IMR-90 (cell line): ENCODE data around the gene FARS2. TPM values are rescaled to one million over a fixed set of nuclear protein-coding genes. Genes with fewer than 3 reads are reported as not detected.

ENCODE experiments used
- ATAC-seq: fragments of 200-7000 bp; cut with Tn5 transposase; 2 replicates; pipeline ENCODE4 v1.9.1; 2020; ENCODE audit warnings: low read depth, mild to moderate bottlenecking, moderate library complexity
- BruUV-seq: library from RNA; stranded (reverse); fragments of 400-500 nt; replicated peaks from 2 replicates; lab custom pipeline; 2021; lab: Mats Ljungman, UMichigan
- CTCF ChIA-PET: fragments of 300-600 bp; formaldehyde crosslinking; extraction: SDS; loops from one replicate; lab custom pipeline; 2021; ENCODE audit warnings: antibody characterized with exemption; lab: Yijun Ruan, JAX
- POLR2A ChIA-PET: fragments of 300-600 bp; sonication (Branson Sonifier 250); formaldehyde crosslinking; loops from one replicate; lab custom pipeline; 2022; ENCODE audit warnings: antibody characterized with exemption; ENCODE audit not compliant: unreplicated experiment; lab: Charles Lee
- DNase-seq: peaks from one replicate; pipeline ENCODE4 v3.0.0; 2013
- H2AFZ ChIP-seq: replicated peaks from 2 replicates; pipeline ENCODE3; 2013; ENCODE audit warnings: low read length, mild to moderate bottlenecking; ENCODE audit not compliant: poor library complexity
- H2AK5ac ChIP-seq: 2 replicates; pipeline ENCODE4 v1.6.1; 2013; ENCODE audit warnings: low read depth, low read length, inconsistent platforms
- H2AK9ac ChIP-seq: replicated peaks from 2 replicates; pipeline ENCODE3; 2013; ENCODE audit warnings: mild to moderate bottlenecking, low read depth, low read length, moderate library complexity; ENCODE audit not compliant: poor library complexity
- H2BK120ac ChIP-seq: 2 replicates; pipeline ENCODE4 v1.6.1; 2013; ENCODE audit warnings: low read depth, low read length, inconsistent platforms
- H2BK15ac ChIP-seq: 3 replicates; pipeline ENCODE4 v1.6.1; 2013; ENCODE audit warnings: low read depth, low read length, inconsistent platforms
- H2BK20ac ChIP-seq: 2 replicates; pipeline ENCODE4 v1.6.1; 2013; ENCODE audit warnings: low read depth, mild to moderate bottlenecking, inconsistent platforms, low read length, moderate library complexity
- H2BK5ac ChIP-seq: 2 replicates; pipeline ENCODE4 v1.6.1; 2013; ENCODE audit warnings: mild to moderate bottlenecking, low read depth, low read length, inconsistent platforms; ENCODE audit not compliant: poor library complexity, severe bottlenecking
- H3K14ac ChIP-seq: replicated peaks from 2 replicates; pipeline ENCODE4 v1.6.1; 2013; ENCODE audit warnings: low read depth, low read length, inconsistent platforms
- H3K18ac ChIP-seq: 2 replicates; pipeline ENCODE4 v1.6.1; 2013; ENCODE audit warnings: low read depth, low read length, control low read depth
- H3K23ac ChIP-seq: 2 replicates; pipeline ENCODE4 v1.6.1; 2013; ENCODE audit warnings: low read depth, low read length, inconsistent platforms
- H3K27ac ChIP-seq: 2 replicates; pipeline ENCODE4 v1.5.1; 2013; ENCODE audit warnings: mild to moderate bottlenecking, control low read depth, low read length; ENCODE audit not compliant: insufficient read depth
- H3K27me3 ChIP-seq: 2 replicates; pipeline ENCODE4 v1.6.1; 2013; ENCODE audit warnings: low read length; ENCODE audit not compliant: control insufficient read depth, insufficient read depth
- H3K36me3 ChIP-seq: 2 replicates; pipeline ENCODE4 v1.6.1; 2013; ENCODE audit warnings: low read length, mixed read lengths; ENCODE audit not compliant: control insufficient read depth, insufficient read depth
- H3K4ac ChIP-seq: 2 replicates; pipeline ENCODE4 v1.6.1; 2013; ENCODE audit warnings: low read depth, low read length, inconsistent platforms
- H3K4me1 ChIP-seq: 2 replicates; pipeline ENCODE4 v1.6.1; 2013; ENCODE audit warnings: low read length, mixed read lengths; ENCODE audit not compliant: control insufficient read depth, insufficient read depth
- H3K4me2 ChIP-seq: 2 replicates; pipeline ENCODE4 v1.6.1; 2013; ENCODE audit warnings: low read depth, mild to moderate bottlenecking, control low read depth, low read length, moderate library complexity
- H3K4me3 ChIP-seq: 2 replicates; pipeline ENCODE4 v1.5.1; 2013; ENCODE audit warnings: low read depth, mild to moderate bottlenecking, control low read depth, low read length, moderate library complexity; ENCODE audit not compliant: insufficient read depth
- H3K56ac ChIP-seq: 2 replicates; pipeline ENCODE4 v1.6.1; 2013; ENCODE audit warnings: low read length, inconsistent platforms; ENCODE audit not compliant: insufficient read depth; ENCODE audit errors: extremely low read depth
- H3K79me1 ChIP-seq, 2 experiments: 2 replicates each; pipeline ENCODE4 v1.6.1; 2013; ENCODE audit warnings: low read length in 2 of 2, inconsistent platforms in 1 of 2, low read depth in 1 of 2
- H3K9ac ChIP-seq: 2 replicates; pipeline ENCODE4 v1.6.1; 2013; ENCODE audit warnings: low read depth, low read length, control low read depth
- H3K9me1 ChIP-seq: 2 replicates; pipeline ENCODE4 v1.6.1; 2013; ENCODE audit warnings: low read length, inconsistent platforms; ENCODE audit not compliant: insufficient read depth
- H3K9me3 ChIP-seq: 2 replicates; pipeline ENCODE4 v1.6.1; 2013; ENCODE audit warnings: low read length; ENCODE audit not compliant: control insufficient read depth, insufficient read depth
- H4K20me1 ChIP-seq: 2 replicates; pipeline ENCODE4 v1.6.1; 2013; ENCODE audit warnings: low read length, inconsistent platforms; ENCODE audit not compliant: insufficient read depth
- H4K5ac ChIP-seq: 2 replicates; pipeline ENCODE4 v1.6.1; 2013; ENCODE audit warnings: mild to moderate bottlenecking, low read depth, low read length, control low read depth
- H4K8ac ChIP-seq, 2 experiments: 2 replicates each; pipeline ENCODE4 v1.6.1; 2013; ENCODE audit warnings: low read depth in 2 of 2, low read length in 2 of 2, control low read depth in 1 of 2, inconsistent platforms in 1 of 2
- H4K91ac ChIP-seq: 2 replicates; pipeline ENCODE4 v1.6.1; 2013; ENCODE audit warnings: low read depth, low read length, inconsistent platforms; ENCODE audit not compliant: insufficient read depth
- BHLHE40 ChIP-seq: fragments of 150-350 bp; IDR thresholded peaks from 2 replicates; pipeline ENCODE4 v1.6.1; 2016; ENCODE audit warnings: mild to moderate bottlenecking, low read depth, low read length
- CEBPB ChIP-seq: IDR thresholded peaks from 2 replicates; pipeline ENCODE4 v1.6.1; 2012; ENCODE audit warnings: low read depth, low read length, improper control_type of control experiment
- CHD1 ChIP-seq: IDR thresholded peaks from 2 replicates; pipeline ENCODE4 v1.6.1; 2012; ENCODE audit warnings: low read depth, low read length, improper control_type of control experiment
- CTCF ChIP-seq: conservative IDR thresholded peaks from 2 replicates; pipeline ENCODE4 v1.5.1; 2012; ENCODE audit warnings: mild to moderate bottlenecking, low read depth, low read length, improper control_type of control experiment
- ELK1 ChIP-seq: fragments of 150-350 bp; IDR thresholded peaks from 2 replicates; pipeline ENCODE4 v1.6.1; 2016; ENCODE audit warnings: low read depth, mild to moderate bottlenecking, low read length, moderate library complexity, borderline replicate concordance
- FOS ChIP-seq: fragments of 150-350 bp; IDR thresholded peaks from 2 replicates; pipeline ENCODE4 v1.6.1; 2016; ENCODE audit warnings: low read depth, low read length
- MAFK ChIP-seq: IDR thresholded peaks from 2 replicates; pipeline ENCODE4 v1.6.1; 2012; ENCODE audit warnings: low read depth, low read length, improper control_type of control experiment
- MAZ ChIP-seq: IDR thresholded peaks from 2 replicates; pipeline ENCODE4 v1.6.1; 2012; ENCODE audit warnings: low read depth, mild to moderate bottlenecking, low read length, improper control_type of control experiment, moderate library complexity, borderline replicate concordance
- MXI1 ChIP-seq: IDR thresholded peaks from 2 replicates; pipeline ENCODE4 v1.6.1; 2012; ENCODE audit warnings: low read depth, mild to moderate bottlenecking, low read length, moderate library complexity, borderline replicate concordance
- NFE2L2 ChIP-seq: fragments of 150-350 bp; IDR thresholded peaks from 2 replicates; pipeline ENCODE4 v1.6.1; 2016; ENCODE audit warnings: low read depth, mild to moderate bottlenecking, low read length
- POLR2A ChIP-seq: IDR thresholded peaks from 2 replicates; pipeline ENCODE4 v1.6.1; 2012; ENCODE audit warnings: mild to moderate bottlenecking, low read depth, low read length
- RAD21 ChIP-seq: IDR thresholded peaks from 2 replicates; pipeline ENCODE4 v1.6.1; 2012; ENCODE audit warnings: low read length, improper control_type of control experiment
- RCOR1 ChIP-seq: IDR thresholded peaks from 2 replicates; pipeline ENCODE4 v1.6.1; 2012; ENCODE audit warnings: mild to moderate bottlenecking, low read length, improper control_type of control experiment; ENCODE audit not compliant: insufficient replicate concordance
- RFX5 ChIP-seq: IDR thresholded peaks from 2 replicates; pipeline ENCODE4 v1.8.0; 2012; ENCODE audit warnings: low read depth, mild to moderate bottlenecking, low read length, moderate library complexity
- SMC3 ChIP-seq: fragments of 150-350 bp; IDR thresholded peaks from 2 replicates; pipeline ENCODE4 v1.6.1; 2016; ENCODE audit warnings: low read depth, mild to moderate bottlenecking, antibody characterized with exemption, low read length, moderate library complexity
- USF2 ChIP-seq: fragments of 150-350 bp; IDR thresholded peaks from 2 replicates; pipeline ENCODE4 v1.6.1; 2017; ENCODE audit warnings: mild to moderate bottlenecking, antibody characterized with exemption, low read length, low read depth
- WGBS, 2 experiments: methylation state at CpG; one replicate each; pipeline versions ENCODE4 v1.1.5 to v1.1.7; 2013; ENCODE audit warnings: missing lambda C conversion rate in 2 of 2; ENCODE audit not compliant: insufficient read length in 1 of 2; ENCODE audit errors: extremely low coverage in 2 of 2; 5-methylcytosine and 5-hydroxymethylcytosine counted together
- dilution Hi-C: fragments of 300-500 bp; cut with HindIII; formaldehyde crosslinking; loops from one replicate; pipeline ENCODE4 v1.14.3; 2018; ENCODE audit warnings: low sequenced_read_pairs; ENCODE audit not compliant: unreplicated experiment
- in situ Hi-C: fragments of 300-500 bp; cut with MboI; formaldehyde crosslinking; loops from 3 replicates; pipeline ENCODE4 v1.14.3; 2019; ENCODE audit warnings: low sequenced_read_pairs, inconsistent platforms, mixed read lengths
- intact Hi-C: fragments of 100-400 bp; cut with micrococcal nuclease; formaldehyde crosslinking; loops from 2 replicates; pipeline ENCODE4 v1.10.0; 2022
- polyA plus RNA-seq, 3 experiments: library from polyadenylated mRNA; depleted of rRNA; stranded (reverse); fragments of >200 nt; gene quantifications; 2 replicates each; pipeline ENCODE4 v1.2.3, GENCODE V29; 2012; ENCODE audit warnings: low replicate concordance in 1 of 3
- total RNA-seq: library from RNA; depleted of rRNA; stranded (reverse); fragments of >200 nt; gene quantifications from 2 replicates; pipeline ENCODE4 v1.2.3, GENCODE V29; 2012

FARS2 gene
- total and polyA plus RNA-seq, 2 of the 4 experiments (the other 2 are of a cell fraction), result 12.1 to 28.9 TPM

- H3K4me1 ChIP-seq, result 0 out of 2 replicates have a peak, but pooled peaks cover 2% of the 10 kb centered on the region
- dilution Hi-C loops (no loop called here), intact Hi-C loops (no loop called here), in situ Hi-C loops (no loop called here)
- no TSS peak for BruUV-seq
- no peaks in the 10 kb centered on the region for H3K9me3 ChIP-seq
- H3K27me3 ChIP-seq, result no peaks in the 10 kb centered on the region
- ChIA-PET CTCF (no interaction called here), POLR2A (no interaction called here)
- H3K27ac ChIP-seq, result no peak overlapping the region
- H3K18ac ChIP-seq, result no peak overlapping the region
- peaks cover 5% of the 10 kb centered on the region; the same call in 1 of the 2 replicates for H3K9me1 ChIP-seq
- H2AK9ac ChIP-seq, result no peak overlapping the region
- no peak overlapping the region for H2BK15ac ChIP-seq
- H4K91ac ChIP-seq, result no peak overlapping the region
- H4K5ac ChIP-seq, result no peak overlapping the region
- H4K20me1 ChIP-seq, result peaks cover 4% of the 10 kb centered on the region; the same call in 1 of the 2 replicates
- peaks cover 1% of the 10 kb centered on the region; the same call in 1 of the 2 replicates for H3K36me3 ChIP-seq
- TF ChIP-seq POLR2A (no peak), CEBPB (no peak), USF2 (no peak), CHD1 (no peak), ELK1 (no peak), MAZ (no peak), MAFK (no peak), RFX5 (no peak), FOS (no peak), RCOR1 (no peak), BHLHE40 (no peak), RAD21 (no peak), SMC3 (no peak), CTCF (no peak), NFE2L2 (no peak), MXI1 (no peak)
- H2AK5ac ChIP-seq, result no peak overlapping the region
- DNase-seq (peak; percentile 57), ATAC-seq (no peak)
- H3K14ac ChIP-seq, result no peak overlapping the region
- H2AFZ ChIP-seq, result no peak overlapping the region
- WGBS, 2 experiments, result 50% methylated on average over 1 of the region's 4 CpGs; no CpG with 5 or more reads in 1 of the 2 experiments
- H3K79me1 ChIP-seq, result peaks cover 14 to 39% of the 10 kb centered on the region in 2 experiments
- no peak overlapping the region for H3K4ac ChIP-seq
- no peak overlapping the region for H3K4me2 ChIP-seq
- no peak overlapping the region for H4K8ac ChIP-seq
- H3K56ac ChIP-seq, result no peak overlapping the region
- no peak overlapping the region for H2BK5ac ChIP-seq
- H3K9ac ChIP-seq, result no peak overlapping the region
- H3K4me3 ChIP-seq, result no peak overlapping the region
- no peak overlapping the region for H3K23ac ChIP-seq
- H2BK20ac ChIP-seq, result no peak overlapping the region
- no peak overlapping the region for H2BK120ac ChIP-seq
These were observed 46.8 kb downstream of the FARS2 start for GRCh38 chr6:5308066-5308465.
